Transverse colon (tissue), 4 donors: ENCODE data around the gene NLGN1. TPM values are rescaled to one million over a fixed set of nuclear protein-coding genes. Genes with fewer than 3 reads are reported as not detected.

ENCODE experiments used
- DNase-seq: peaks from one replicate; pipeline ENCODE4 v3.0.0-alpha.2; 2019
- H3K27ac ChIP-seq, 4 donors: fragments of 200-600 bp; sonication (generic); 2 replicates each; pipeline ENCODE4 v1.5.1; 2016 to 2018; ENCODE audit warnings: inconsistent platforms in 4 of 4
- H3K27me3 ChIP-seq: fragments of 200-600 bp; sonication (generic); 2 replicates; pipeline ENCODE4 v1.5.1; 2017; ENCODE audit warnings: inconsistent platforms
- H3K36me3 ChIP-seq, 4 donors: fragments of 200-600 bp; sonication (generic); 2 replicates each; pipeline ENCODE4 v1.5.1; 2017 to 2019; ENCODE audit warnings: inconsistent platforms in 4 of 4
- H3K4me1 ChIP-seq, 4 donors: fragments of 200-600 bp; sonication (generic); 2 replicates each; pipeline ENCODE4 v1.5.1; 2017 to 2020; ENCODE audit warnings: inconsistent platforms in 4 of 4
- H3K4me3 ChIP-seq, 4 donors: fragments of 200-600 bp; sonication (generic); 1 replicate in 1 of 4; 2 replicates in 3 of 4; pipeline versions ENCODE4 v1.5.1 to v1.6.1; 2017 to 2019; ENCODE audit warnings: inconsistent platforms in 4 of 4
- H3K9me3 ChIP-seq, 2 donors: fragments of 200-600 bp; sonication (generic); 2 replicates each; pipeline ENCODE4 v1.5.1; 2017 to 2019; ENCODE audit warnings: inconsistent platforms in 2 of 2
- CTCF ChIP-seq, 5 experiments: fragments of 200-600 bp in 3 of 5; fragments of 450-650 bp in 2 of 5; sonication (generic) in 3 of 5; IDR thresholded peaks; 1 replicate in 2 of 5; 2 replicates in 3 of 5; pipeline ENCODE4 v1.5.1; 2016 to 2017; ENCODE audit warnings: antibody characterized with exemption in 5 of 5, inconsistent platforms in 3 of 5, mild to moderate bottlenecking in 2 of 5, moderate library complexity in 1 of 5
- EP300 ChIP-seq: sonication (generic); formaldehyde crosslinking; IDR thresholded peaks from one replicate; pipeline ENCODE4 v1.6.1; 2017; ENCODE audit warnings: antibody characterized with exemption, low read depth
- POLR2A ChIP-seq: fragments of 450-650 bp; IDR thresholded peaks from one replicate; pipeline ENCODE4 v1.6.1; 2016; ENCODE audit warnings: antibody characterized with exemption, mild to moderate bottlenecking, moderate library complexity
- POLR2AphosphoS5 ChIP-seq, 3 donors: sonication (generic); formaldehyde crosslinking; IDR thresholded peaks; one replicate each; pipeline ENCODE4 v1.6.1; 2016; ENCODE audit warnings: antibody characterized with exemption in 3 of 3
- WGBS, 2 donors: methylation state at CpG; one replicate each; pipeline ENCODE4 v1.1.5; 2018; ENCODE audit warnings: low coverage in 1 of 2; 5-methylcytosine and 5-hydroxymethylcytosine counted together
- in situ Hi-C, 4 donors: fragments of 200-750 bp; cut with MboI; loops; one replicate each; pipeline versions ENCODE4 v1.15.0 to v1.15.1; 2017; ENCODE audit warnings: low sequenced_read_pairs in 3 of 4, low pct_ligation_motif_present in 1 of 4, low pct_unique_long_range_greater_than_20kb in 1 of 4
- intact Hi-C: fragments of 100-400 bp; cut with DNase I; formaldehyde crosslinking; loops from one replicate; pipeline ENCODE4 v1.15.1; 2023; ENCODE audit warnings: low total_unique reads
- total RNA-seq, 4 donors: library from RNA; depleted of rRNA; stranded (reverse); fragments of >200 nt; gene quantifications; one replicate each; pipeline ENCODE4 v1.1.0, GENCODE V29; 2016

The NLGN1 gene
- total RNA-seq, 4 donors from 2014 or later: 0.40 to 5.2 (median 1.9) TPM; not detected in 1

DNA sequence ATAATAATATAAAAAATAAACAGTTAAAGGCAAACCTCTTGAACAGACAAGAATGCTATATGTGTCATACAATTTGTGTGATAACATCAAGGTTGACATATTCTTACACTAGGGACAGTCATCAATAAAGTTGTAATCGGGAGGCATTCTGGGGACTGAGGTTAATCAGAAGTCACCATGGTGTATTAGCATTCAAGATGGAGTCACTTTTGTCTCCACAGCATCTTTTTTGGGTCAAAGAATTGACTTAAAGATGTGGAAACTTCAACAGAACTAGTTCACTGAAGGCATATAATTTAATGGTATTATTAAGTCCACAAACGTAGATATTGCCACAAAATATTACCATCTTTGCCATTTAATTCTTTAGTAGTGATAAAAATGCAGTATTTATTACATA is 836.0 kb downstream of the NLGN1 start:
- in situ Hi-C loops: no loop called here
- WGBS, 2 donors: 83 to 86% methylated on average over 2 of the region's 2 CpGs
- no peaks in the 10 kb centered on the region for H3K4me1 ChIP-seq

GRCh38 chr3:174242311-174243041 is 844.9 kb downstream of the NLGN1 start:
- intact Hi-C loops: no loop called here
- H3K27me3 ChIP-seq: no peaks in the 10 kb centered on the region
- H3K36me3 ChIP-seq: no peaks in the 10 kb centered on the region
- no peak overlapping the region for H3K4me3 ChIP-seq
- peak overlapping the region in 1 of 4 donors; percentile 0 for H3K27ac ChIP-seq
- H3K4me1 ChIP-seq: peaks cover 0 to 12% (median 0%) of the 10 kb centered on the region in 4 donors
- H3K9me3 ChIP-seq: no peaks in the 10 kb centered on the region
- in situ Hi-C loops: no loop called here
- DNase-seq: no peak
- WGBS, 2 donors: 60 to 82% methylated on average over 9 to 10 of the region's 10 CpGs
- TF ChIP-seq POLR2AphosphoS5 (IDR thresholded peaks at IDR 0.05) (no peak), POLR2A (no peak), EP300 (no peak)

More for the DNA sequence above, 836.0 kb downstream of the NLGN1 start:
- no peak overlapping the region for H3K4me3 ChIP-seq
- no peak overlapping the region for H3K27ac ChIP-seq
- intact Hi-C loops: no loop called here
- TF ChIP-seq CTCF (IDR thresholded peaks at IDR 0.05) (no peak), EP300 (no peak), POLR2A (no peak), POLR2AphosphoS5 (IDR thresholded peaks at IDR 0.05) (no peak)
- H3K36me3 ChIP-seq: no peaks in the 10 kb centered on the region
- H3K27me3 ChIP-seq: no peaks in the 10 kb centered on the region
- no peaks in the 10 kb centered on the region for H3K9me3 ChIP-seq
- no peak for DNase-seq

- in situ Hi-C loops (no loop called here), intact Hi-C loops (no loop called here)
- TF ChIP-seq POLR2A: no peak
- no peak for TF ChIP-seq POLR2AphosphoS5 (IDR thresholded peaks at IDR 0.05)
- TF ChIP-seq EP300: no peak
- TF ChIP-seq CTCF (IDR thresholded peaks at IDR 0.05): no peak
- DNase-seq: no peak
- Histone ChIP-seq H3K9me3 (no peaks in the 10 kb centered on the region), H3K36me3 (no peaks in the 10 kb centered on the region), H3K27ac (peak overlapping the region in 1 of 4 donors; percentile 0), H3K4me1 (peaks cover 0 to 12% (median 0%) of the 10 kb centered on the region in 4 donors), H3K27me3 (no peaks in the 10 kb centered on the region), H3K4me3 (no peak overlapping the region)
- 31 to 32% methylated on average over 2 of the region's 2 CpGs for WGBS, 2 donors
These were observed 845.6 kb downstream of the NLGN1 start for GRCh38 chr3:174243171-174243570.

DNA sequence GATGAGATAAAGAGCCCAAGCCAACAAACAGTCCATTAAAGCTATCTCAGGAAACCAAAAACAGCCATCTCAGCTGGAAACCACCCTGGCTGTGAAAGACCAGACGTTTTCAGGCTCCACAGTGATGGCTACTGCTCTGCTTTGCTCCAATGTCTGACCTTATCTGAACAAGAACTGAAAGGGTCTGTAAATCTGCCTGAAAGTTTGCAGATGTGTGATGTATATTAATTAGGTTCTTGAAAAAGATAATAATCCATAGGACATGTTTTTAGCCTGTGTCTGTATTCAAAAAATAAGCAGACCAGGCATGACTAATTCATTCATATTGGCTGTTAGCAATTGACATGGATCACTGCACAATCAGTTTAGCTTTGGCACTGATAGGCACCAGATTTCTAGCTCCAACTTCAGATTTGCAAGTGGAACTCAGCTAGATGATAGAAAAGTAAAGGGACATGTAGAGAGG is 850.2 kb downstream of the NLGN1 start:
- no peaks in the 10 kb centered on the region for H3K9me3 ChIP-seq
- H3K4me3 ChIP-seq: no peak overlapping the region
- H3K36me3 ChIP-seq: no peaks in the 10 kb centered on the region
- H3K4me1 ChIP-seq: peaks cover 0 to 5% (median 0%) of the 10 kb centered on the region in 4 donors
- H3K27ac ChIP-seq: no peak overlapping the region
- in situ Hi-C loops (no loop called here), intact Hi-C loops (no loop called here)
- H3K27me3 ChIP-seq: no peaks in the 10 kb centered on the region
- whole genome bisulfite sequencing, 2 donors: 14 to 29% methylated on average over 1 of the region's 1 CpG
- TF ChIP-seq CTCF (IDR thresholded peaks at IDR 0.05) (no peak), POLR2A (no peak), POLR2AphosphoS5 (IDR thresholded peaks at IDR 0.05) (no peak), EP300 (no peak)
- DNase-seq: no peak
